COLO668 (cell line): ENCODE measurements around the gene VEZT.
"Not testable (repeated sequence)": the region's sequence is repeated elsewhere in the genome, so short reads cannot be mapped to it uniquely, and the experiment has no call there.

Experiments
- DNase-seq: peaks from one replicate; lab custom pipeline; 2025; ENCODE audit not compliant: unreplicated experiment; lab: John Stamatoyannopoulos, UW

The VEZT gene

DNA sequence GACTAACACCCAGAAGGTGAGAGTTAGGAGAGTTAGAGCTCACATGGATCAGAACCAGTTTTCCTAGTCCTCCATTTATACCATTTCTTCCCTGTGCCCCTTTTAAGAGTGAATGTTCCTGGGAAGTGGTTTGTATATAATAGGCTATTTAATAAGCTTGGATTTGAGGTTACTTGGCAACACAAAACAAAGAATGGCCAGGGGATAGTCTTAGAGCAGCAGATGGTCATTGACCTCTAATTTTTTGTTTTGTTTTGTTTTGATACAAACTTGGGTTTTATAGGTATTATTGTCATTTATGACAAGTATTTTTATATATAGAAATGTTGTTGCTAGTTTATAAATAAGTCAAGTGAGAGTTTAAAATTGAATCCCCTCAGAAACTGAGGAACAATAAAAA is 35.8 kb downstream of the VEZT start:
- no peak for DNase-seq

DNA sequence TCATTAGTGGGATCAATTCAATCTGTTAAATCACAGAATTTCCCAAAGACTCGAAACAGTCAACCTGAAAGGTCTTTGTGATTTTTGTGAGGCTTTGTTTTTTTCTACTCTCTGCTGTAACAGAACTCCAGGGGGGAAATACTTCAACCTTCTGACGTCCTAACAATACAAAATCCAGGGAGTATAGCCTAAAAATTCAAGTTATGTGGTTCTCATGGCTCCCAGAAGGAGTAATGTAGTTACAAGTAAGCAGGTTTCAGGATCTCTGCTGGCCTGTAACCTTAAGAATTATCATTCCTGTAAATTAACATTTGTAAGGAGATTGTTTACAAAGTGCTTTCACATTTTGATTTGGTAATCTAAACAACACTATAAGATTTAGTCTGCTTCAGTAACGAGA is 39.9 kb downstream of the VEZT start:
- DNase-seq, result no peak

DNA sequence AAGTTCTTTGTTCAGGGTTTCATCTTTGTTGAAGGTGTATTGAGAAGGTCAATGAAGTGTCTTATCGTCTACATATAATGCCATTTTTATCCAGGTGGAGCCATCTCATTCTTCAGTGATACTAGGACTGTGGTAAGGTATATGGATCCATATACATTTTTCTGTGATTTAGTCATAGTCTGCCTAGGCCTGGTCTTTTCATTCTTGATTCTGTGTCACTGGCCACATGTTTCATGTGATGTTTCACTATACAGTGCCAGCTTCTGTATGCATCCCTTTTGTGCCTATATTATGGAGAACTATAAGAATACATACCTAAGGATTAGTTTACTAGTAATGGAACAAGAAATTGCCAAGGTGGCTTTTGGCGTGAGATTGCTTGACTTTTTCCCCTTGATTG is 40.5 kb downstream of the VEZT start:
- no peak for DNase-seq

DNA sequence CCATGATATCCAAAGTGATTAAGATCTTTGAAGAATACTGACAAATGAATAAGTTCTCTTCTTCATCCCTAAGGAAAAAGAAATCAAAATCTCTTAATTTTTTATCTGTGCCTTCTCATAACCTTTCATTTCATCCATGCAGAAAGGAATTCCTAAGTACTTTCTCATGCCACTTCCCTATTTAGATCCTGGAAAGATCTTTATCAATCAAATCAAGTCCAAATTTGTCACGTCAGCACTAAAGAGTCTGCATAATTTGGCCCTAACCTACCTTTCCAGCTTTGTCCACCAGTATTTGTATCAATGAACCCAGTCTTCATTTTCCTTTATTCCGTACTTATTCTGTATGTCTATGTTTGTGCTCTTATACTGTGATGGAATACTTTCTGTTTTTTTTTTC is 41.2 kb downstream of the VEZT start:
- DNase-seq, result no peak

DNA sequence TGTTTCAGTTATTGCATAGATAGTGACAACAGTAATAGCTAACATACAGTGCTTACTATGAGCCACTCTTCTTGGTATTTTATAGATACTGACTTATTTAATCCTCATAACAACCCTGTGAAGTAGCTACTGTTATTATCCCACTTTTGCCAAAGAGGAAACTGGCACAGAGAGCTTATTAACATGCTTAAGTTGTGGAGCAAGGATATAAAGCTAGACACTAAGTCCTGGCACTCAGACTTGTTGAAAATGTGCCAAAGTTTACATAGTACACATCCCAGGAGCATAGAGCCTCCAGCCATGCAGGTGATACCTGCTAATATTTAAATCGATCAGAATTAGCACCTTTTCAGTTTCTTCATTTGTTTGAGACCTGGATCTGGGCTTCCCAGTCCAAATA is 41.8 kb downstream of the VEZT start:
- no peak for DNase-seq

DNA sequence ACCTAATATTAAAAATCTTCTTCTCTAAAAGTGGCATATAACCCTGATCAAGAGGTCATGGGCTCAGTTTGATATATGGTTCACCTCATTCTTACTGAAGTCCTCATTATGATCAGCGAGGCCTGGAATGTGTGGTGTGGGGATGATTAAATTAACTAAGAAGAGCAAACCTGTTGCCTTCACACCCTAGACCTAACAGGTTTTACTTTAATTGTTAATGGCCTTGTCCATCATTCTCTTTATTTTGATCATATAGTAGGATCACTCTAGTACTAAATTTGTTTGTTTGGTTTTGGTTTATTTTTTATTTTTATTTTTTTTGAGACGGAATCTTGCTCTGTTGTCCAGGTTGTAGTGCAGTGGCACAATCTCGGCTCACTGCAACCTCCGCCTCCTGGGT is 43.5 kb downstream of the VEZT start:
- DNase-seq, result no peak

DNA sequence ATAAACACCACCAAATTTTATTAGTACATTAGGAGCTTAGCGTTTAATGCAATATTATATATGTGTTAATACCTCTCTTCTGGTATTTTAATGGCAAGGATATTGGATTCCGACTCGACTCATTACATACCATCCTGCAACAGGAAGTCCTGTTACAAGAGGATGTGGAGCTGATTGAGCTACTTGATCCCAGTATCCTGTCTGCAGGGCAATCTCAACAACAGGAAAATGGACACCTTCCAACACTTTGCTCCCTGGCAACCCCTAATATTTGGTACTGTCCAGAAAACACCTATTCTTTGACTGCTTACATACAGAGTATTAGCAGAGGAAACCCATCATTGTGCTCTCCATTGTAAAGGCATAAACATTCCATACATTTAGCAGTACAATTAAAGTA is 45.2 kb downstream of the VEZT start:
- no peak for DNase-seq

DNA sequence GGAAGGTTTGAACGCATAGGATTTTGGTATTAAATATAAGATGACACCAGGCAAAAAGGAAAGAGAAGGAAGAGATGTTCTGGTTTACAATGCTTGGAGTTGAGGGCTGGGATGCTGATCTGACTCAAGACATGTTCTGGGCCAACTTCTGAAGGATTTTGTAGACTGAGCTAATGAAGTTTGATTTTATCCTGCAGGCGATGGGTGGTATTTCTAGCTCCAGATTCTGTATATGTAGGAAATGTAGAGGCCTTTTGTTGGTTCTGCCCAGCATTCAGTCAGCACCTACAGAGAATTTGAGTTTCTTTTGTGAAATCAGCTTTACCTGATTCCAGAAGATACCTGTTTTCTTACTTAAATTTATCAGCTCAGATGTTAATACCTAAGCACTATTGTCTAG is 48.2 kb downstream of the VEZT start:
- DNase-seq, result no peak

DNA sequence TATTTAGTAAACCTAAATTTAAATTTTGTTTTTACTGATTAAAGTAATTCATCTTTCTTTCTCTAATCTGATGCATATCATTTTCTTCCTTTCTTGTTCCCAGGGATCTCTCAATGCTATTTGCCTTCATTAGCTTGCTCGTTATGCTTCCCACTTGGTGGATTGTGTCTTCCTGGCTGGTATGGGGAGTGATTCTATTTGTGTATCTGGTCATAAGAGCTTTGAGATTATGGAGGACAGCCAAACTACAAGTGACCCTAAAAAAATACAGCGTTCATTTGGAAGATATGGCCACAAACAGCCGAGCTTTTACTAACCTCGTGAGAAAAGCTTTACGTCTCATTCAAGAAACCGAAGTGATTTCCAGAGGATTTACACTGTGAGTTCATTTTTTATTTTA is 48.6 kb downstream of the VEZT start:
- DNase-seq, result no peak

DNA sequence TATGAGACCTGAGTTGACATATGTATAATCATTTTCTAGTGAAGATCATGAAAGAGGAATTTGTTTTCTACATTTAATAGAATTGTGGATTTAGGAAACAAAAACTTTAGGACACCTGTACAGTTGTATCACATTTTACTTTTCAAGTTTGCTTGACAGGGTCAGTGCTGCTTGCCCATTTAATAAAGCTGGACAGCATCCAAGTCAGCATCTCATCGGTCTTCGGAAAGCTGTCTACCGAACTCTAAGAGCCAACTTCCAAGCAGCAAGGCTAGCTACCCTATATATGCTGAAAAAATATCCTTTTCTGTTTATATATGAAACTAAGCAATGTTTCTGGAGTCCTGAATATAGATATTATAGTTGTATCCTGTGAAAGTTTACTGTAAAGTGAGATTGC is 52.3 kb downstream of the VEZT start:
- DNase-seq, result no peak

DNA sequence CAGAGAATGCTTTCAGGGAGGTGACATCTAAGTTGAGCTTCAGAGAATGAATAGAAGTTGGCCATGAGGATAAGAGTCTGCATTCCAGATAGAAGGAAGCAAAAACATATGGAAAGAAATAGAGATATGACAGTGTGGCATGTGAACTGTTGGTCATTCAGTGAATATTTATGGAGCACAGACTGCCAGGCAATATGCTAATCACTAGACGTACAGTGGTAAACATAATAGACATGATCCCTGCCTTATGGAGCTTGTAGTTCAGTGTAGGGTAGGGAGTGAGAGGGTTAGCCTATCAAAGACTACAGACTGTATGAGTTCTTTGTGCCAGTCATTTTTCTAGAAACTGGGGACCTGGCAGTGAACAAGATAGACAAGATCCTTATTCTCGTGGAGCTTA is 53.9 kb downstream of the VEZT start:
- no peak for DNase-seq

DNA sequence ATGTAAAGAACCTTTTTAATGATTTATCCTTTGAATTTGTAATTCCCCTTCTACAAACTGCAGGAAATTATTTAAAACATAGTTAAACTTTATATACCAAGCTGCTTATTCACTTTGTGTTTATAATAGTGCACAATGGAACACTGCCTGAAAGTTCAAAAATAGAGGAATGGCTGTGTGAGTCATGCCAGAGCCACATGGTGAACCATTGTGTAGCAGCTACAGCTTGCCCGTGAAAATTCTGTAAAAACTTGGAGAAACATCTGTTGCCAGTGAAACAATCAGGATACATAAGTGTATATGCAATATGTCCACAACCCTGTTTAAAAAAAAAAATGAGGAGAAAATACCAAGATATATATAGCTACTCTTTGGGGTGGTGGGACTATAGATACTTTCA is 59.5 kb downstream of the VEZT start:
- no peak for DNase-seq

DNA sequence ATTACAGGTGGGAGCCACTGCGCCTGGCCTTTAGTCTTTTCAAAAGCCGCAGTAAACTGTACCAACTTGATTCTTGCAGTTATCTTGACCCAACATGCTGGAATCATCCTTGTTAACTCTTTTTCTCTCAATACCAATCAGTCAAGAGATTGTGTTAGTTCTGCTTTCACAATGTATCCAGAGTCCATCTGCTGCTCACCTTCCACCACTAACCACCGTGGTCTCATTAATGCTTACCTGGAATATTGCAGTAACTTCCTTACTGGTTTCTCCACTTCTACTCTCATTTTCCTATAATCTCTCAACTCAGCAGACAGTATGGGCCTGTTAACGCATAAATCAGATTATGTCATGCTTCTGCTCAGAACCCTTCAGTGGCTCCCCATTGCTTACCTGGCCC is 62.2 kb downstream of the VEZT start:
- DNase-seq, result no peak

DNA sequence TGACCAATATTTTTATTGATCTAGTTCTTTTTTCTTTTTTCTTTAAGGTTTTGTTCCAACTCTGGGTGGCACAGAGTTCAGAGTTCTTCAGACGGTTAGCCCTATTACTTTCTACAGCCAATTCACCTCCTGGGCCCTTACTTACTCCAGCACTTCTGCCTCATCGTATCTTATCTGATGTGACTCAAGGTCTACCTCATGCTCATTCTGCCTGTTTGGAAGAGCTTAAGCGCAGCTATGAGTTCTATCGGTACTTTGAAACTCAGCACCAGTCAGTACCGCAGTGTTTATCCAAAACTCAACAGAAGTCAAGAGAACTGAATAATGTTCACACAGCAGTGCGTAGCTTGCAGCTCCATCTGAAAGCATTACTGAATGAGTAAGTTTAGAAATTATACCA is 64.7 kb downstream of the VEZT start:
- no peak for DNase-seq

DNA sequence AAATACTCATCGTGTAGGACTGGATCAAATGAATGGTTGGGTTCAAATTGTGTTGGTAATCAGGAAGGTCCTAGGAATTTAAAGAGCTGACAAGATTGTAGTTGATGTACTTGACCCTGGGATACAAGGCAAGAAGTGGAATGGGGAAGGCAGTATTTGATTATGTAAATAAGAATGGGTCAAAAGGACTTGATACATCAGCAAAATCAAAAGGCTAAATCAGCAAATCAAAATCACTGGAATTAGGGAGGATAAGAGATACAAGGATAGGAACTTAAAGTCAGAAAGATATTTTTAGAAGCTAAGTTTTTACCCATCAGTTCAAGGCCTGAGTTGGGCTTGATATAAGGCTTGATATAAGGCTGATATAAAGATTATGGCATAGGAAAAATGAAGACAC is 65.8 kb downstream of the VEZT start:
- no peak for DNase-seq

DNA sequence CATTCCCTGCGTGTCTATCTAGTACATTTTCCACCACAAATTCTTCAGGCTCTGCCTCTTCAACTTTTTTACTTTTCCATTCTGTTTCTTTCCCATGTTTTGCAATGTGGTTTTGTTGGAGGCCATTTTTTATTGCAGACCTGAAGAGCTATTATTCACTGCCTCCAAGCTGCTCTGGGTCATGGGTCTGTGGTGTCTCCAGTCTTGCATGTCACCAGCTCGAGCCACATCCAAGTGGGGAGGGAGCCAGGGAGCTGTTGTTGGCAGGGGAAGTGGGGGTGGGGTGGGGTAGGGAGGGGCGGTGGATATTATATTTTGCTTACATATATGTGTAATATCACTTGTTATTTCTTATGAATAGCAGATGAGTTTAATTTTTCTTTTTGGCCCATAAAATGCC is 69.1 kb downstream of the VEZT start:
- DNase-seq, result no peak

DNA sequence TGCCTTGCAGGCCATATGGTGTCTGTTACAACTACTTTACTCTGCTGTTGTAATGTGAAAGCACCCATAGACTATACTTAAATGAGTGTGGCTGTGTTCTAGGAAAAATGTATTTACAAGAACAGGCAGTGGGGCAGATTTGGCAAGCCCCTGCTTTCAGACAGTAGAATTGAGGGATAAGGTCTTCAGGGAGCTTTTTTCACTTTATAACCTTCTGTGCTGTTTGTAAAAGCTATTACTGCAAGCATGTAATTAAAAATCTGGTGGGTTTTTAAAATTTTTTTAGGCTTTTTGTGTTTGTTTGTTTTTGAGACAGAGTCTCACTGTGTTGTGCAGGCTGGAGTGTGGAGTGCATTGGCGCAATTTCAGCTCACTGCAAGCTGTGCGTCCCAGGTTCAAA is 73.9 kb downstream of the VEZT start:
- no peak for DNase-seq

DNA sequence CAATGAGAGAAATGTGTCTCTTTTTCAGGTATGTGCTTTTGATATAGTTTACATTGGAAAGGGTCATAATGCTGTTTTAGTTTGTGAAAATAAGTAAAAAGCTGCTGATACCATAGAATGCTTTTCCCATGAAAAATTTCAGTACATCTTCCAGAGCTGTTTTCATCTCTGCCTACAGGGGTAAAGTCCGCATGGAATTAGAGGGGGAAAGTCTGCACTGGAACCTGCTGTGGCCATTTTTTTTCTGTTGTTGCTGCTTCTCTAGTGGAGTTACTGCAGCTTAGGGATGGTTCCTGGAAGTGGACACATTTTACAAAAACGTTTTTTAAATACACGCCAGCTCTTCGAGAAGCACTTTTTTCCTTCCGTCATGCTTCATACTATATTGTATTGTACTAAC is 81.3 kb downstream of the VEZT start:
- no peak for DNase-seq

DNA sequence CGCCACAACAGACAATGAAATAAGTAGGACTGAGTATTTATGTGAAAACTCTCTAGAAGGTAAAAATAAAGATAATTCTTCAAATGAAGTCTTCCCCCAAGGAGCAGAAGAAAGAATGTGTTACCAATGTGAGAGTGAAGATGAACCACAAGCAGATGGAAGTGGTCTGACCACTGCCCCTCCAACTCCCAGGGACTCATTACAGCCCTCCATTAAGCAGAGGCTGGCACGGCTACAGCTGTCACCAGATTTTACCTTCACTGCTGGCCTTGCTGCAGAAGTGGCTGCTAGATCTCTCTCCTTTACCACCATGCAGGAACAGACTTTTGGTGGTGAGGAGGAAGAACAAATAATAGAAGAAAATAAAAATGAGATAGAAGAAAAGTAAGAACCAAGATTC is 82.7 kb downstream of the VEZT start:
- DNase-seq, result no peak

DNA sequence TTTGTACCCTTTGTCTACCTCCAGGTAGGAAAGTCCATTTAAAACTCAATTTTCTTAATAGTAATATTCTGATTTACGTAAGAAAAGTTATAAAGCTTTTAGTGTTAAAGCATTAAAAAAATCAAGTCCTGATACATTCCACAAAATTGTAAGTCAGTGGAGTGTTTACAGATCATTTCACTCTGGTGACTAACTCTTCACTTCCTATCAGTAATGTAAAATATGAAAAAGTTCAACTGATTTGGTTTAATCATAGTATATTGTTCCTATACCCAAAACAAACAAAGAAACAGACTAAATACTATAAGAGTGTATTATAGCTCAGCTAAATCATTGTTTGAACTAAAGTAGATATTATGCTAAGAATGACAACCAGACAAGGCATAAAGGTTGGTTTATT is 85.9 kb downstream of the VEZT start:
- no peak for DNase-seq

DNA sequence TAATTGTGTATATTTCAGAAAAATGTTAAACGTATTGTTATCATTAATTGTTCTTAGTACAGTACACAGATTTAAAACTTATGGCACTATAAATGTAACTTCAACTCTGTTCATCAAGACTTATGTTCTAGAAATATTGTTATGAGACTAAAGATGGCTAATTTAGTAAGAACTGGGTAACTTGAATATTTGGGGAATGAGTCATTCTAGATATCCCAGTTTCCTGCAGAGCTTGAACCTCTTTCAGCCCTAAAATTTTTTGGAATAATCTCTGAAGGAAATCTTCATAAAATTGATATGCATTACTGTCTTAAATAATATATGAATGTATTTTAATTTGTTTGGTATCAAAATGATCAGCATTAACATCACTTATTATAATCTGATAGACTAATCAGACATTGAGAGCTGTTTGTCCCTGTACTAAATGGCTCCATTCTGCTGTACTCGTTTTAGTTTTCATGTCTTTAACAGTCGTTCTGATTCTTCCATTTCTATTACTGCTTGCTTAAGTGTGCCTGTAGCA is 87.1 kb downstream of the VEZT start:
- no peak for DNase-seq

DNA sequence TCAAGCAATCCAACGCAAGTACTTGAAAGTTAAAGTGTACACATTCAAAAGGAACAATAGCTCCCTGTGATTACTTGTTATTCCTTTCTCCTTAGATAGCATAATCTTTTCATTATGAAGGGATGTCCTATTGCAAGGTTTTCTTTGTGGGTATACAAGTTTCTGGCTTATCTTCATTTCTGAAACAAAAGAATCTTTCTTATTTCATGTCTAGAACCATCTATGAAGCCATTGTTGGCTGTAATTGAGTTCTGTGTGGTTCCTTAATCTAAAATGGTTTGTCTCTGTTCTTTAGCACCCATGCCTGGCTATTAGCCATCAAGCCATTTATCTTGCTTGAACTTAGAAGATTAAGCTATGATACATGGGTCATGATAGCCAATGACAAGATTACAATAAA is 95.0 kb downstream of the VEZT start:
- DNase-seq, result no peak

DNA sequence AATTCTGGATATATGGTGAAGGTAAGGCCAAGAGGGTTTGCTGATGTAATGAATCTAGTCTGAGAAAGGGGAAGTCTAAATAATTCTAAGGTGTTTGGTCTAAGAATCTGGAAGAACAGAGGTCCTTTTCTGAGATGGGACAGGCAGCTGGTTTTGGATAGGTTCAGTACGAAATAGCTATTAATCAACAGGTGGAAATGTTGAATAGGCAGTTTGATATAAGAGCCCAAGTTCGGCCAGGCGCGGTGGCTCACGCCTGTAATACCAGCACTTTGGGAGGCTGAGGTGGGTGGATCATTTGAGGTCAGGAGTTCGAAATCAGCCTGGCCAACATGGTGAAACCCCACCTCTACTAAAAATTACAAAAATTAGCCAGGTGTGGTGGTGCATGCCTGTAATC is 97.1 kb downstream of the VEZT start:
- DNase-seq, result not testable (repeated sequence)

DNA sequence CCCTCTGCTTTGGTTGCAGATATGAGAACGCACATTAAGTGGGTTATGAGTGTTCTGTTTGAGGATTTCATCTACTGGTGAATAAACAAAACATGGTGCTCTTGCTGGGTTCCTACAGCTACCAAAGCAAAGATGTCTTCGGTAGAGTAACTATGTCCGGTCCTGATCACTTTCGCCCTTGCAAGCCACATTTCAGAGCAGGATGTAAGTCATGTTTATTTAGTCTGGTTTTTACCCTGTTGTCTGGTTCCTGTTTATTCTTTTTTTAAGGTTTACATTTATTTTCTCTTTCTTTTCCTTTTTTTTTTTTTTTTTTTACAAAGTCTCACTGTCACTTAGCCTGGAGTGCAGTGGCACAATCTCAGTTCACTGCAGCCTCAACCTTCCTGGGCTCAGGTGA is 99.2 kb downstream of the VEZT start:
- no peak for DNase-seq
